GM20000 (cell line): ENCODE results near the gene SPRY2.
A peak's percentile ranks its signal among the peaks of the same experiment; 100 is the strongest.

Source experiments
- DNase-seq: peaks from one replicate; pipeline ENCODE4 v3.0.0; 2012; ENCODE audit warnings: low spot score
- CTCF ChIP-seq: IDR thresholded peaks from 2 replicates; pipeline ENCODE4 v1.5.1; 2012; ENCODE audit warnings: mild to moderate bottlenecking, control low read depth; ENCODE audit errors: extremely low read depth, missing control alignments

Gene SPRY2

GRCh38 chr13:80341101-80341755, at the start of gene SPRY2:
Gene SPRY2, minus strand, starts transcription at chr13:80341126. Its CDS starts 3,421 bp downstream, at chr13:80337705.
- peak; percentile 81 for DNase-seq
- no peak for TF ChIP-seq CTCF

- DNase-seq, result no peak
- TF ChIP-seq CTCF, result no peak
Observed at GRCh38 chr13:80390338-80390737, 49.4 kb upstream of the SPRY2 start.

- DNase-seq, result no peak
- TF ChIP-seq CTCF, result no peak
Observed at GRCh38 chr13:80389073-80390038, 48.4 kb upstream of the SPRY2 start.

GRCh38 chr13:80388506-80388905, 47.6 kb upstream of the SPRY2 start:
- no peak for DNase-seq
- no peak for TF ChIP-seq CTCF

- no peak for TF ChIP-seq CTCF
- no peak for DNase-seq
Observed at GRCh38 chr13:80386592-80386991, 45.7 kb upstream of the SPRY2 start.

- DNase-seq, result no peak
- TF ChIP-seq CTCF, result no peak
Observed at GRCh38 chr13:80386002-80386401, 45.1 kb upstream of the SPRY2 start.

- TF ChIP-seq CTCF, result no peak
- DNase-seq, result no peak
Observed at GRCh38 chr13:80382576-80382975, 41.6 kb upstream of the SPRY2 start.
